Central memory CD8-positive, alpha-beta T cell (primary cell): ENCODE results near the gene INPP5F.
A peak's percentile ranks its signal among the peaks of the same experiment; 100 is the strongest.
"Not testable (repeated sequence)": the region's sequence is repeated elsewhere in the genome, so short reads cannot be mapped to it uniquely, and the experiment has no call there.

Source experiments
- ATAC-seq: fragments of 150-1000 bp; cut with Tn5 transposase; replicated peaks from 2 replicates; pipeline ENCODE4 v1.10.0; 2022; ENCODE audit warnings: mild to moderate bottlenecking, moderate FRiP score, moderate number of reproducible peaks; ENCODE audit not compliant: poor library complexity, severe bottlenecking; ENCODE audit errors: extremely low read depth
- DNase-seq, 2 donors: peaks; one replicate each; pipeline ENCODE4 v3.0.0; 2021; ENCODE audit warnings: low spot score in 2 of 2
- H3K27ac Mint-ChIP-seq: one replicate; pipeline ENCODE4 v1.8.0; 2022; ENCODE audit warnings: low read depth, mild to moderate bottlenecking, moderate library complexity, mixed read lengths
- H3K27me3 Mint-ChIP-seq: one replicate; pipeline ENCODE4 v1.8.0; 2022; ENCODE audit warnings: mixed read lengths
- H3K36me3 Mint-ChIP-seq: one replicate; pipeline ENCODE4 v1.8.0; 2022; ENCODE audit warnings: mild to moderate bottlenecking, moderate library complexity, mixed read lengths; ENCODE audit not compliant: insufficient read depth
- H3K4me1 Mint-ChIP-seq: one replicate; pipeline ENCODE4 v1.8.0; 2022; ENCODE audit warnings: mixed read lengths
- H3K4me3 Mint-ChIP-seq: one replicate; pipeline ENCODE4 v1.8.0; 2022; ENCODE audit warnings: mild to moderate bottlenecking, moderate library complexity, mixed read lengths
- H3K9me3 Mint-ChIP-seq: one replicate; pipeline ENCODE4 v1.8.0; 2022; ENCODE audit warnings: mixed read lengths

Gene INPP5F

GRCh38 chr10:119693262-119693957, 32.4 kb upstream of the INPP5F start:
- no peak overlapping the region for H3K4me3 Mint-ChIP-seq
- H3K36me3 Mint-ChIP-seq, result no peaks in the 10 kb centered on the region
- ATAC-seq (no peak), DNase-seq (no peak)
- no peaks in the 10 kb centered on the region for H3K9me3 Mint-ChIP-seq
- H3K27me3 Mint-ChIP-seq, result peaks cover 2% of the 10 kb centered on the region
- peak overlapping the region; percentile 1 for H3K27ac Mint-ChIP-seq
- H3K4me1 Mint-ChIP-seq, result peaks cover 14% of the 10 kb centered on the region

- peaks cover 14% of the 10 kb centered on the region for H3K4me1 Mint-ChIP-seq
- ATAC-seq, result no peak
- no peak overlapping the region for H3K27ac Mint-ChIP-seq
- H3K4me3 Mint-ChIP-seq, result no peak overlapping the region
- no peaks in the 10 kb centered on the region for H3K9me3 Mint-ChIP-seq
- peaks cover 9% of the 10 kb centered on the region for H3K27me3 Mint-ChIP-seq
- DNase-seq, result no peak
- H3K36me3 Mint-ChIP-seq, result no peaks in the 10 kb centered on the region
Measured at GRCh38 chr10:119694608-119695007, 31.2 kb upstream of the INPP5F start.

- Mint-ChIP-seq H3K27me3 (peaks cover 27% of the 10 kb centered on the region), H3K9me3 (no peaks in the 10 kb centered on the region), H3K27ac (peak overlapping the region; percentile 46), H3K4me3 (no peak overlapping the region), H3K4me1 (peaks cover 12% of the 10 kb centered on the region), H3K36me3 (no peaks in the 10 kb centered on the region)
- ATAC-seq (no peak), DNase-seq (no peak)
Measured at GRCh38 chr10:119700321-119700954, 25.4 kb upstream of the INPP5F start.

GRCh38 chr10:119701861-119702260, 24.0 kb upstream of the INPP5F start:
- Mint-ChIP-seq H3K4me1 (peaks cover 12% of the 10 kb centered on the region), H3K27me3 (peaks cover 27% of the 10 kb centered on the region), H3K4me3 (no peak overlapping the region)

GRCh38 chr10:119702583-119702982, 23.3 kb upstream of the INPP5F start:
- no peak for ATAC-seq
- Mint-ChIP-seq H3K4me3 (no peak overlapping the region), H3K9me3 (peaks cover 12% of the 10 kb centered on the region), H3K27me3 (peaks cover 34% of the 10 kb centered on the region), H3K4me1 (peaks cover 12% of the 10 kb centered on the region), H3K36me3 (no peaks in the 10 kb centered on the region), H3K27ac (no peak overlapping the region)
- DNase-seq, result no peak

More at GRCh38 chr10:119701861-119702260, 24.0 kb upstream of the INPP5F start:
- H3K36me3 Mint-ChIP-seq, result no peaks in the 10 kb centered on the region
- no peak for DNase-seq
- H3K27ac Mint-ChIP-seq, result no peak overlapping the region
- H3K9me3 Mint-ChIP-seq, result peaks cover 10% of the 10 kb centered on the region
- ATAC-seq, result no peak

GRCh38 chr10:119703903-119704508, 21.8 kb upstream of the INPP5F start:
- no peaks in the 10 kb centered on the region for H3K36me3 Mint-ChIP-seq
- peaks cover 12% of the 10 kb centered on the region for H3K4me1 Mint-ChIP-seq
- peaks cover 12% of the 10 kb centered on the region for H3K9me3 Mint-ChIP-seq
- H3K27me3 Mint-ChIP-seq, result peaks cover 28% of the 10 kb centered on the region
- no peak overlapping the region for H3K4me3 Mint-ChIP-seq
- DNase-seq (no peak), ATAC-seq (peak; percentile 40)
- no peak overlapping the region for H3K27ac Mint-ChIP-seq

- DNase-seq, result no peak
- no peaks in the 10 kb centered on the region for H3K36me3 Mint-ChIP-seq
- peak; percentile 57 for ATAC-seq
Measured at GRCh38 chr10:119705434-119705831, 20.4 kb upstream of the INPP5F start.

GRCh38 chr10:119706521-119707278, 19.1 kb upstream of the INPP5F start:
- Mint-ChIP-seq H3K27me3 (peaks cover 27% of the 10 kb centered on the region), H3K27ac (no peak overlapping the region), H3K4me1 (peaks cover 12% of the 10 kb centered on the region), H3K36me3 (no peaks in the 10 kb centered on the region), H3K4me3 (no peak overlapping the region), H3K9me3 (peaks cover 12% of the 10 kb centered on the region)
- no peak for DNase-seq
- ATAC-seq, result no peak

More at GRCh38 chr10:119705434-119705831, 20.4 kb upstream of the INPP5F start:
- peaks cover 12% of the 10 kb centered on the region for H3K9me3 Mint-ChIP-seq
- peaks cover 12% of the 10 kb centered on the region for H3K4me1 Mint-ChIP-seq
- H3K27ac Mint-ChIP-seq, result peak overlapping the region; percentile 33
- peaks cover 27% of the 10 kb centered on the region for H3K27me3 Mint-ChIP-seq
- no peak overlapping the region for H3K4me3 Mint-ChIP-seq

- H3K27me3 Mint-ChIP-seq, result peaks cover 27% of the 10 kb centered on the region
- H3K9me3 Mint-ChIP-seq, result peaks cover 12% of the 10 kb centered on the region
- H3K27ac Mint-ChIP-seq, H3K36me3 Mint-ChIP-seq, H3K4me3 Mint-ChIP-seq, DNase-seq, ATAC-seq: not testable (repeated sequence)
- peaks cover 12% of the 10 kb centered on the region for H3K4me1 Mint-ChIP-seq
Measured at GRCh38 chr10:119707331-119707730, 18.5 kb upstream of the INPP5F start.

- not testable (repeated sequence) for H3K27ac Mint-ChIP-seq, H3K4me1 Mint-ChIP-seq
- H3K9me3 Mint-ChIP-seq, result peaks cover 12% of the 10 kb centered on the region
Measured at GRCh38 chr10:119710935-119711334, 14.9 kb upstream of the INPP5F start.

GRCh38 chr10:119713744-119714483, 11.9 kb upstream of the INPP5F start:
- Mint-ChIP-seq H3K27me3 (no peaks in the 10 kb centered on the region), H3K9me3 (no peaks in the 10 kb centered on the region), H3K36me3 (no peaks in the 10 kb centered on the region), H3K4me3 (no peak overlapping the region), H3K27ac (no peak overlapping the region), H3K4me1 (no peaks in the 10 kb centered on the region)
- DNase-seq (no peak), ATAC-seq (no peak)

More at GRCh38 chr10:119710935-119711334, 14.9 kb upstream of the INPP5F start:
- H3K4me3 Mint-ChIP-seq, ATAC-seq, H3K27me3 Mint-ChIP-seq, H3K36me3 Mint-ChIP-seq, DNase-seq: not testable (repeated sequence)

- Mint-ChIP-seq H3K9me3 (no peaks in the 10 kb centered on the region), H3K4me3 (no peak overlapping the region), H3K4me1 (no peaks in the 10 kb centered on the region), H3K36me3 (no peaks in the 10 kb centered on the region), H3K27ac (no peak overlapping the region), H3K27me3 (no peaks in the 10 kb centered on the region)
- ATAC-seq (no peak), DNase-seq (no peak)
Measured at GRCh38 chr10:119714484-119714816, 11.4 kb upstream of the INPP5F start.
